GM21515 (cell line): ENCODE results near the gene ITGAE.
"Not testable (repeated sequence)": the region's sequence is repeated elsewhere in the genome, so short reads cannot be mapped to it uniquely, and the experiment has no call there.

Experiments
- ATAC-seq: cut with Tn5 transposase; IDR thresholded peaks from one replicate; pipeline ENCODE4 v1.9.1; 2021; ENCODE audit not compliant: unreplicated experiment

The ITGAE gene

GRCh38 chr17:3795390-3796102 lies 5.4 kb downstream of the ITGAE start:
- no peak for ATAC-seq

GRCh38 chr17:3794557-3795389 lies 6.2 kb downstream of the ITGAE start:
- ATAC-seq: no peak

DNA sequence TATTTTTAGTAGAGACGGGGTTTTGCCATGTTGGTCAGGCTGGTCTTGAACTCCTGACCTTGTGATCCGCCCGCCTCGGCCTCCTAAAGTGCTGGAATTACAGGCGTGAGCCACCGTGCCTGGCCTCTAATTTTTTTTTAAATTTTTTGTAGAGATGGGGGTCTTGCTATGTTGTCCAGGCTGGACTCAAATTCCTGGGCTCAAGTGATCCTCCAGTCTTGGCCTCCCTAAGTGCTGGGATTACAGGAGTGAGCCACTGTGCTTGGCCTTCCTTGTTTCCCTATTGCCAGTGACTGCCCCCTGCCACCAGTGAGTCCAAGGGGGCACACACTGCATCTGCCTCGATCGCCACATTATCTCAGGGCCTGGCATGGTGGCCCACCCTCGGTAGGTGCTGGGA lies 6.8 kb downstream of the ITGAE start:
- not testable (repeated sequence) for ATAC-seq

GRCh38 chr17:3793258-3793657 lies 7.7 kb downstream of the ITGAE start:
- not testable (repeated sequence) for ATAC-seq

- no peak for ATAC-seq
Observed at GRCh38 chr17:3792481-3792880, 8.5 kb downstream of the ITGAE start.

DNA sequence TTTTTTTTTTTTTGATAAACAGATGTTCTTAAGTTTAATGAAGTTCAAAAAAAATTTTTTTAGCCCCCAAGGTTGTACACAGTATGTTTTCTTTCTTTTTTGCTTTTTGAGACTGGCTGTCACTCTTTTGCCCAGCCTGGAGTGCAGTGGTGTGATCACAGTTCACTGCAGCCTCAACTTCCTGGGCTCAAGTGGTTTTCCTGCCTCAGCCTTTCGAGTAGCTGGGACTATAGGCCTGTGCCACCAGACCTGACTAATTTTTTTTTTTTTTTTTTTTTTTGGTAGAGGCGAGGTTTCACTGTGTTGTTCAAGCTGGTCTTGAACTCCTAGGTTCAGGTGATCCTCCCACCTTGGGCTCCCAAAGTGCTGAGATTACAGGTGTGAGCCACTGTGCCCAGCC lies 12.8 kb downstream of the ITGAE start:
- no peak for ATAC-seq

- ATAC-seq: not testable (repeated sequence)
Observed at GRCh38 chr17:3785323-3785722, 15.7 kb downstream of the ITGAE start.

GRCh38 chr17:3782751-3783150 lies 18.2 kb downstream of the ITGAE start:
- ATAC-seq: no peak

GRCh38 chr17:3780986-3781385 lies 20.0 kb downstream of the ITGAE start:
- ATAC-seq: no peak

GRCh38 chr17:3777366-3778120 lies 23.4 kb downstream of the ITGAE start:
- no peak for ATAC-seq

- no peak for ATAC-seq
Observed at GRCh38 chr17:3773966-3774365, 27.0 kb downstream of the ITGAE start.

- no peak for ATAC-seq
Observed at GRCh38 chr17:3773511-3773910, 27.5 kb downstream of the ITGAE start.

GRCh38 chr17:3772764-3773163 lies 28.2 kb downstream of the ITGAE start:
- no peak for ATAC-seq

- no peak for ATAC-seq
Observed at GRCh38 chr17:3771140-3771539, 29.8 kb downstream of the ITGAE start.

- ATAC-seq: no peak
Observed at GRCh38 chr17:3770466-3770865, 30.5 kb downstream of the ITGAE start.

DNA sequence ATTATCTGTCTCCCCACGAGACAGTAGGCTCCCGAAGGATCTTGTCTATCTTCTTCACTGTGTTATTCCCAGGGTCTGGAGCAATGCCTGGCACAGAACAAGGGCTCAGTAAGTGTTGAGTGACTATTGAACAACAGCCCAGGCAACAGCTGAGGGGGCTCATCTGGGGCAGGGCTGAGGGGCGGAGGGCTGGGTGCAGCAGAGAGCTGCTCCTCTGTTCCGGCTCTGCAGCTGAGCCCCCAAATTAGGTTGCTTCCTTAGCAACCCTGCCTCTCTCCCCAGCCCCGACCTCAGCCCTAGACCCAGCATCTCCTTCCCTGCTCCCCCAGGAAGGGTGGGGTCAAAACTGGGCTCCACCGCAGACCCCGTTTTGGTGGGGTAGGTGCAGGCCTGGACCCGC lies 32.2 kb downstream of the ITGAE start:
- ATAC-seq: no peak

DNA sequence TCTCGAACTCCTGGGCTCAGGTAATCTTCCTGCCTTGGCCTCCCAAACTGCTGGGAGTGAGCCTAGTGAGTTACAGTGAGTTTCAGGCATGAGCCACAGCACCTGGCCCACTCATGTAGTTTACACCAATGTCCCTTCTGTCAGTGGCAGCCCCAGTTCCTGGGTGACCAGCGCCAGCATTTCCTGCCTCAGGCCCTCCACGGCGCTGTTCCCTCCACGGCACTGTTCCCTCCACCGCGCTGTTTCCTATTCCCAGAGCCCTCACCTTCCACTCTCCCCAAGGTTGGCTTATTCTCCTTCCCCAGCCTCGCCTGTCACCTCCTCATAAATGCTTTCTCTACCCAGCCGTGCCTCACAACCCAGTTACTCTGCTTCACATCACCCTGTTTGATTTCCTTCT lies 32.6 kb downstream of the ITGAE start:
- ATAC-seq: no peak

DNA sequence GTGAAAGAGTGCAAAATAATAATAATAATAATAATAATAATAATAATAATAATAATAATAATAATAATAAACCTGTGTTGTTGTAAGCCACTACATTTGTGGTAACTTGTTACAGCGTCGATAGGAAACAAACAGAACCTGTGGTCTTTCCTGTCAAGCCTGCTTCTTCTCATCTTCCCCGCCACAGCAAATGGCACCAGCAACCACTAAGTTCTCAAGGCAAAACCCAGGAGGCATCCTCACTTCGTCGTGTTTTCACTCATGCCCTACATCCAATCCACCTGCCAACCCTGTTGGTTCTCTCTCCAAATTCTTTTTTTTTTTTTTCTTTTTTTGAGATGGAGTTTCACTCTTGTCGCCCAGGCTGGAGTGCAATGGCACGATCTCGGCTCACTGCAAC lies 34.2 kb downstream of the ITGAE start:
- no peak for ATAC-seq

GRCh38 chr17:3765981-3766380 lies 35.0 kb downstream of the ITGAE start:
- ATAC-seq: no peak

- no peak for ATAC-seq
Observed at GRCh38 chr17:3763777-3764170, 37.2 kb downstream of the ITGAE start.

DNA sequence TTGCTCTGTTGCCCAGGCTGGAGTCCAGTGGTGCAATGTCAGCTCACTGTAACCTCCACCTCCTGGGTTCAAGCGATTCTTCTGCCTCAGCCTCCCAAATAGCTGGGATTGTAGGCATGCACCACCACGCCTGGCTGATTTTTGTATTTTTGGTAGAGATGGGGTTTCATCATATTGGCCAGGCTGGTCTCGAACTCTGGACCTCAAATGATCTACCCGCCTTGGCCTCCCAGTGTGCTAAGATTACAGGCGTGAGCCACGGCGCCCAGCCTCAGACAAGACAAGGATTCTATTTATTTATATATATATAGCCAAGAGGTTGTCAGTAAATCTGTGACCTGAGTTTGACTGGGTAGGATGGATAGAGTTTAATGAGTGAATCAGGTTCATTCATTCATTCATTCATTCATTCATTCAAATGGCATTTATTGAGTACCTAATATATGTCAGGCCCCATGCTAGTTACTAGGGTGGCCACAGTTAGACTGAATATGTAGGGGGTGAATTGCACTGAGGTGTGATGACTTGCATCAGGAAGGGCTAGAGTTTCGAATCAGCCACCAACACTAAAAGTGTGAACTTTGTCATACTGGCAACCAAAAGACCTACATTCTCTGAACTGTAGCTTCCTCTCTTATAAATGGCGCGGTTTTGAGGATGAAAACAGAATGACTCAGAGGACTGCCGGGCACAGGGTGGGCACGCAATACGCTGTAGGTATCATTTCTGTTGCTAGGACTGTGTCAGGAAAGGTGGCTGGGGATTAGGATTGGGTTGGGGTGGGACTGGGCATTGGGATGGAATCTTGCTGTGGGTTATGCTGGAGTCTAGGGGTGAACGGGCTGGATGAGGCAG lies 37.8 kb downstream of the ITGAE start:
- no peak for ATAC-seq
